ENCODE measurements around the gene GCNT3. TPM values are rescaled to one million over a fixed set of nuclear protein-coding genes. Genes with fewer than 3 reads are reported as not detected.

Gene GCNT3
- total and polyA plus RNA-seq, 2 donors (not counting 3 experiments of a cell fraction or from before 2014, with no cell fraction given): not detected

- Histone ChIP-seq H3K9me3 (replicated peaks; ENCODE audit: control insufficient read depth, insufficient read depth, low read length) (no peaks in the 10 kb centered on the region), H3K9ac (replicated peaks; ENCODE audit: extremely low read depth, insufficient read depth, low read length) (no peak overlapping the region), H3K36me3 (ENCODE audit: control insufficient read depth in 2 of 2, extremely low read depth in 1 of 2, insufficient read depth in 2 of 2, low read length in 2 of 2) (peaks cover 5 to 18% of the 10 kb centered on the region in 2 experiments), H3K9me1 (replicated peaks; ENCODE audit: control insufficient read depth, extremely low read depth, insufficient read depth, low read length) (no peaks in the 10 kb centered on the region), H4K20me1 (replicated peaks; ENCODE audit: control insufficient read depth, extremely low read depth, insufficient read depth, low read length) (peaks cover 7% of the 10 kb centered on the region), H3K4me2 (ENCODE audit: insufficient read depth, low read length) (no peak overlapping the region), H2AFZ (ENCODE audit: low read depth, low read length) (no peak overlapping the region), H3K79me2 (ENCODE audit: control insufficient read depth, insufficient read depth, low read length) (peaks cover 29% of the 10 kb centered on the region), H3K4me3 (replicated peaks in 1 of 3; ENCODE audit: insufficient read depth in 1 of 3, low read depth in 1 of 3, low read length in 3 of 3) (no peak overlapping the region), H3K27ac (ENCODE audit: insufficient read depth, low read depth, low read length) (no peak overlapping the region), H3K27me3 (ENCODE audit: control insufficient read depth in 2 of 2, insufficient read depth in 2 of 2, low read length in 2 of 2) (no peaks in the 10 kb centered on the region), H3K4me1 (ENCODE audit: control insufficient read depth, extremely low read depth, insufficient read depth, low read length) (peaks cover 14% of the 10 kb centered on the region)
- ChIA-PET POLR2A (no interaction called here), CTCF (no interaction called here)
- DNase-seq (ENCODE audit: low read depth, low spot score) (no peak), FAIRE-seq (no peak)
- BruUV-seq (replicated peaks): no TSS peak
- dilution Hi-C loops (cut with MboI; ENCODE audit: extremely low pct_ligation_motif_present, low sequenced_read_pairs) (no loop called here), intact Hi-C loops (cut with micrococcal nuclease) (loop anchor here (5.0 kb wide), 1 partner anchor 287 kb away; the partner anchor contains the start of gene MYO1E)
- no peak for TF ChIP-seq POLR2A (IDR thresholded peaks at IDR 0.05; ENCODE audit: low read depth, low read length)
- TF ChIP-seq FOS (IDR thresholded peaks at IDR 0.05; ENCODE audit: borderline replicate concordance, insufficient read depth, low read length): no peak
Observed at GRCh38 chr15:59659366-59659765, 47.8 kb downstream of the GCNT3 start.

- peaks cover 8 to 26% of the 10 kb centered on the region in 2 experiments for H3K36me3 ChIP-seq (ENCODE audit: control insufficient read depth in 2 of 2, extremely low read depth in 1 of 2, insufficient read depth in 2 of 2, low read length in 2 of 2)
- H3K4me2 ChIP-seq (ENCODE audit: insufficient read depth, low read length): no peak overlapping the region
- no peaks in the 10 kb centered on the region for H4K20me1 ChIP-seq (replicated peaks; ENCODE audit: control insufficient read depth, extremely low read depth, insufficient read depth, low read length)
- peaks cover 3% of the 10 kb centered on the region for H3K79me2 ChIP-seq (ENCODE audit: control insufficient read depth, insufficient read depth, low read length)
- no peak overlapping the region for H3K9ac ChIP-seq (replicated peaks; ENCODE audit: extremely low read depth, insufficient read depth, low read length)
- CTCF ChIA-PET: interaction anchor here (0.8 kb wide), 1 partner anchor 129 kb away, joined by 3 read pairs; no protein-coding TSS in a partner anchor
- H3K9me3 ChIP-seq (replicated peaks; ENCODE audit: control insufficient read depth, insufficient read depth, low read length): no peaks in the 10 kb centered on the region
- dilution Hi-C loops (cut with MboI; ENCODE audit: extremely low pct_ligation_motif_present, low sequenced_read_pairs) (no loop called here), intact Hi-C loops (cut with micrococcal nuclease) (no loop called here)
- FAIRE-seq: no peak
- H2AFZ ChIP-seq (ENCODE audit: low read depth, low read length): no peak overlapping the region
- no peaks in the 10 kb centered on the region for H3K4me1 ChIP-seq (ENCODE audit: control insufficient read depth, extremely low read depth, insufficient read depth, low read length)
- no peaks in the 10 kb centered on the region for H3K9me1 ChIP-seq (replicated peaks; ENCODE audit: control insufficient read depth, extremely low read depth, insufficient read depth, low read length)
- DNase-seq (ENCODE audit: low read depth, low spot score): no peak
- H3K4me3 ChIP-seq (replicated peaks in 1 of 3; ENCODE audit: insufficient read depth in 1 of 3, low read depth in 1 of 3, low read length in 3 of 3): no peak overlapping the region
- BruUV-seq (replicated peaks): no TSS peak
- H3K27ac ChIP-seq (ENCODE audit: insufficient read depth, low read depth, low read length): no peak overlapping the region
- POLR2A ChIA-PET: no interaction called here
- TF ChIP-seq, protein P1, sequence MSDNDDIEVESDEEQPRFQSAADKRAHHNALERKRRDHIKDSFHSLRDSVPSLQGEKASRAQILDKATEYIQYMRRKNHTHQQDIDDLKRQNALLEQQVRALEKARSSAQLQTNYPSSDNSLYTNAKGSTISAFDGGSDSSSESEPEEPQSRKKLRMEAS (IDR thresholded peaks at IDR 0.05; ENCODE audit: insufficient read depth, insufficient read length): no peak
- H3K27me3 ChIP-seq (ENCODE audit: control insufficient read depth in 2 of 2, insufficient read depth in 2 of 2, low read length in 2 of 2): no peaks in the 10 kb centered on the region
Observed at GRCh38 chr15:59662260-59662659, 50.7 kb downstream of the GCNT3 start.

All from endothelial cell of umbilical vein (primary cell).